SK-N-SH (cell line): ENCODE measurements around the gene LKAAEAR1. TPM values are rescaled to one million over a fixed set of nuclear protein-coding genes. Genes with fewer than 3 reads are reported as not detected.

ENCODE experiments used
- CTCF ChIA-PET: fragments of 300-600, 350-600 bp; formaldehyde crosslinking; extraction: SDS; loops from one replicate; lab custom pipeline; 2021; lab: Yijun Ruan, JAX
- POLR2A ChIA-PET: fragments of 350-600 bp; sonication (Branson Sonifier 250); formaldehyde crosslinking; extraction: SDS; loops from one replicate; lab custom pipeline; 2020; ENCODE audit warnings: antibody characterized with exemption, inconsistent platforms; lab: Yijun Ruan, JAX
- DNase-seq: peaks from one replicate; pipeline ENCODE4 v3.0.0; 2012
- H2AFZ ChIP-seq: fragments of 200-600 bp; sonication (generic); 2 replicates; pipeline ENCODE4 v1.8.1; 2016; ENCODE audit warnings: antibody characterized with exemption, mild to moderate bottlenecking, low read depth
- H3F3A ChIP-seq: fragments of 200-600 bp; sonication (generic); replicated peaks from 2 replicates; pipeline ENCODE3; 2016; ENCODE audit warnings: antibody characterized with exemption, mild to moderate bottlenecking; ENCODE audit not compliant: insufficient read depth
- H3K27ac ChIP-seq, 2 experiments: fragments of 200-500 bp in 1 of 2; fragments of 200-600 bp in 1 of 2; sonication (Bioruptor generic) in 1 of 2; sonication (generic), shearing (Covaris generic) in 1 of 2; 2 replicates each; pipeline versions ENCODE4 v1.5.1 to v1.6.1; 2014 to 2016; ENCODE audit warnings: low read depth in 2 of 2, inconsistent platforms in 1 of 2, low read length in 1 of 2, mild to moderate bottlenecking in 1 of 2, mixed read lengths in 1 of 2
- H3K27me3 ChIP-seq: fragments of 200-600 bp; sonication (generic), shearing (Covaris generic); 2 replicates; pipeline ENCODE4 v1.6.1; 2016; ENCODE audit warnings: mixed run types; ENCODE audit not compliant: insufficient read depth
- H3K36me3 ChIP-seq, 2 experiments: fragments of 200-500 bp in 1 of 2; fragments of 200-600 bp in 1 of 2; sonication (Bioruptor generic) in 1 of 2; sonication (generic) in 1 of 2; replicated peaks in 1 of 2; 2 replicates each; pipeline versions ENCODE3 to v1.5.1; 2014 to 2016; ENCODE audit warnings: low read length in 1 of 2, mild to moderate bottlenecking in 1 of 2; ENCODE audit not compliant: insufficient read depth in 2 of 2, control insufficient read depth in 1 of 2
- H3K4me1 ChIP-seq, 2 experiments: fragments of 200-500 bp in 1 of 2; fragments of 200-600 bp in 1 of 2; sonication (Bioruptor generic) in 1 of 2; sonication (generic), shearing (Covaris generic) in 1 of 2; 2 replicates each; pipeline versions ENCODE4 v1.5.1 to v1.6.1; 2014 to 2016; ENCODE audit warnings: low read depth in 1 of 2, low read length in 1 of 2, mixed run types in 1 of 2; ENCODE audit not compliant: insufficient read depth in 2 of 2, control insufficient read depth in 1 of 2
- H3K4me2 ChIP-seq: fragments of 200-600 bp; sonication (generic), shearing (Covaris generic); 2 replicates; pipeline ENCODE4 v1.6.1; 2017; ENCODE audit warnings: mixed run types
- H3K4me3 ChIP-seq, 2 experiments: fragments of 200-500 bp in 1 of 2; fragments of 200-600 bp in 1 of 2; sonication (Bioruptor generic) in 1 of 2; sonication (generic), shearing (Covaris generic) in 1 of 2; 2 replicates each; pipeline versions ENCODE4 v1.5.1 to v1.8.1; 2014 to 2016; ENCODE audit warnings: low read depth in 2 of 2, inconsistent platforms in 1 of 2, low read length in 1 of 2, mild to moderate bottlenecking in 1 of 2, mixed read lengths in 1 of 2, moderate library complexity in 1 of 2
- H3K79me2 ChIP-seq: fragments of 200-600 bp; sonication (generic); 2 replicates; pipeline ENCODE4 v1.8.1; 2017; ENCODE audit warnings: mild to moderate bottlenecking; ENCODE audit not compliant: insufficient read depth
- H3K9ac ChIP-seq: fragments of 200-600 bp; sonication (generic); 2 replicates; pipeline ENCODE4 v1.6.1; 2017; ENCODE audit warnings: mixed run types
- H3K9me2 ChIP-seq: fragments of 200-600 bp; sonication (generic); 2 replicates; pipeline ENCODE4 v1.6.1; 2017; ENCODE audit warnings: mixed run types
- H3K9me3 ChIP-seq: fragments of 200-600 bp; sonication (generic); 2 replicates; pipeline ENCODE4 v1.6.1; 2017; ENCODE audit warnings: mixed run types, mild to moderate bottlenecking, moderate library complexity
- H4K20me1 ChIP-seq: fragments of 200-600 bp; sonication (generic); 2 replicates; pipeline ENCODE4 v1.6.1; 2017; ENCODE audit warnings: mild to moderate bottlenecking, mixed run types; ENCODE audit not compliant: insufficient read depth
- ELF1 ChIP-seq: IDR thresholded peaks from 2 replicates; pipeline ENCODE4 v1.4.0; 2012
- EZH2phosphoT487 ChIP-seq: fragments of 200-600 bp; sonication (generic); IDR thresholded peaks from 2 replicates; pipeline ENCODE4 v1.6.1; 2017; ENCODE audit warnings: low read depth, mixed run types, mild to moderate bottlenecking, antibody characterized with exemption, moderate library complexity, borderline replicate concordance
- FOXM1 ChIP-seq: IDR thresholded peaks from 2 replicates; pipeline ENCODE4 v1.4.0; 2012; ENCODE audit warnings: low read depth, mild to moderate bottlenecking
- GATA2 ChIP-seq: sonication (generic); formaldehyde crosslinking; IDR thresholded peaks from 2 replicates; pipeline ENCODE4 v1.5.0; 2020; ENCODE audit warnings: mild to moderate bottlenecking, missing genetic modification reagents
- JUND ChIP-seq: IDR thresholded peaks from 2 replicates; pipeline ENCODE4 v1.4.0; 2012
- MEF2A ChIP-seq: IDR thresholded peaks from 2 replicates; pipeline ENCODE4 v1.4.0; 2012; ENCODE audit warnings: low read depth, borderline replicate concordance
- MXI1 ChIP-seq: IDR thresholded peaks from 2 replicates; pipeline ENCODE4 v1.6.1; 2012; ENCODE audit warnings: mild to moderate bottlenecking, low read depth, low read length, improper control_type of control experiment
- NFIC ChIP-seq: IDR thresholded peaks from 2 replicates; pipeline ENCODE4 v1.4.0; 2012; ENCODE audit warnings: borderline replicate concordance
- RAD21 ChIP-seq: IDR thresholded peaks from 2 replicates; pipeline ENCODE4 v1.6.1; 2012; ENCODE audit warnings: mild to moderate bottlenecking, low read length
- RCOR1 ChIP-seq: fragments of 150-350 bp; IDR thresholded peaks from 2 replicates; pipeline ENCODE4 v1.6.1; 2017; ENCODE audit warnings: antibody characterized with exemption, low read length
- SIN3A ChIP-seq: IDR thresholded peaks from 2 replicates; pipeline ENCODE4 v1.6.1; 2012; ENCODE audit warnings: low read depth, mild to moderate bottlenecking, low read length, moderate library complexity, borderline replicate concordance
- TEAD4 ChIP-seq: IDR thresholded peaks from 2 replicates; pipeline ENCODE4 v1.4.0; 2012; ENCODE audit warnings: mild to moderate bottlenecking, borderline replicate concordance; ENCODE audit not compliant: insufficient read depth
- WGBS: methylation state at CpG from one replicate; pipeline ENCODE4 v1.1.6; 2017; ENCODE audit warnings: low lambda C conversion rate; 5-methylcytosine and 5-hydroxymethylcytosine counted together
- polyA plus RNA-seq, 3 experiments: library from polyadenylated mRNA; depleted of rRNA; stranded (reverse); fragments of >200 nt; gene quantifications; 2 replicates each; pipeline ENCODE4 v1.2.3, GENCODE V29; 2012
- TF ChIP-seq, protein P1 (sequence below): IDR thresholded peaks from 2 replicates; pipeline ENCODE4 v1.4.0; 2012; ENCODE audit warnings: low read depth
- TF ChIP-seq, protein P2 (sequence below): IDR thresholded peaks from 2 replicates; pipeline ENCODE4 v1.4.0; 2012; ENCODE audit warnings: low read depth, borderline replicate concordance
- TF ChIP-seq, protein P3 (sequence below): fragments of 200-600 bp; sonication (generic); IDR thresholded peaks from 2 replicates; pipeline ENCODE4 v1.6.1; 2017; ENCODE audit warnings: antibody characterized with exemption, mild to moderate bottlenecking, moderate library complexity
- TF ChIP-seq, protein P4 (sequence below): fragments of 150-350 bp; IDR thresholded peaks from 2 replicates; pipeline ENCODE4 v1.6.1; 2017; ENCODE audit warnings: antibody characterized with exemption, low read length, low read depth, borderline replicate concordance
- TF ChIP-seq, protein P5 (sequence below): IDR thresholded peaks from 2 replicates; pipeline ENCODE4 v1.6.1; 2012; ENCODE audit warnings: mild to moderate bottlenecking, low read depth, low read length, moderate library complexity
- TF ChIP-seq, protein P6 (sequence below): fragments of 150-350 bp; IDR thresholded peaks from 2 replicates; pipeline ENCODE4 v1.6.1; 2016; ENCODE audit warnings: mild to moderate bottlenecking, low read depth, low read length
- TF ChIP-seq, protein P7 (sequence below): IDR thresholded peaks from 2 replicates; pipeline ENCODE4; 2012

The LKAAEAR1 gene
- polyA plus RNA-seq, 1 of the 3 experiments (the other 2 are of a cell fraction): 0.71 TPM

DNA sequence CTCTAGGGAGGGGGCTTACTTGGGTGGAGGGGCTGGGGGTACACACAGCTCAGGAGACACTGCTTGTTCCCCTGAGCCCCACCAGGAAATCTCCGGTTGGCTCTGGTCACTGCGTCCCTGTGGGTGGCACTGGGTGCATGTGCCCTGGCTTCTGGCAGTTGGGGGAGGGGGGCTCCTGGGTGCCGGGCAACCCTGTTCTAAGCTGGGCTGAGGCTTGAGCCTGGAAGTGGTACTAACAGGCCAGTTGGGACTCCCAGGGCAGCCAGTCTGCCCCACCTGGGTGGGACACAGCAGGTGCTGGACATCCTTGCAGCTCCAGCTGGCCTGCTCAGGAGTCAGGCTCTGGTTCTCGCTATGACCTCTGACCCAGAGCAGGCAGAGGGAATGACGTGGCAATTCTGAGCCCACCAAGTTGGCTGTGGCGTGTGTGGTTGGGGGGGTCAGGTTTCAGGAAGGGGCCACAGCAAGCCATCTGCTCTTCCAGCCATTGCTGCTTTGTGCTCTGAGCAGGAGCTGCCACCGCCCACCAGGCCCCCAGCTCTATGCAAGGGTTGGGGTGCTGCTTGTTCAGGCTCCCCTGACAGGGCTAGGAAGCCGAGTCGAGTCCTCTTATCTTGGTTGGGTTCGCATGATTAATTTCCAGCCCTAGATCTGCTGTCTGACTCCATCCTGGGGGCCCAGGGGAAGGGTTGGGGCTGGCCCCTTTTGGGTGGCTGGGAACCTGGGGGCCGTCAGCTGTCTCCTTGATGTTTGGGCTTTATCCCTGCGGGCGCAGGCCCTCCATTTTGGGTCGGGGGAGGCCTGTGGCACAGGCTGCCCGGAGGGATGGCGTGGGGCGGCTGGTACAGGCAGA, 47.6 kb downstream of the LKAAEAR1 start:
- ChIA-PET CTCF (interaction anchor here (0.9 to 7.7 kb wide), 10 partner anchors 11 to 499 kb away, joined by 3 to 85 read pairs (median 4); partner anchors contain the start of genes LKAAEAR1, PRPF6, PTK6 and SAMD10), POLR2A (interaction anchor here (3.6 kb wide), 1 partner anchor 55 kb away, joined by 18 read pairs; the partner anchor contains the start of gene PRPF6)
- H3K27ac ChIP-seq: no peak overlapping the region
- H3K27me3 ChIP-seq: no peaks in the 10 kb centered on the region
- peaks cover 0 to 7% of the 10 kb centered on the region in 2 experiments; a peak in 1 of 4 replicates for H3K4me1 ChIP-seq
- no peaks in the 10 kb centered on the region for H3K79me2 ChIP-seq
- H3K4me2 ChIP-seq: no peak overlapping the region
- H4K20me1 ChIP-seq: 0 out of 2 replicates have a peak, but pooled peaks cover 10% of the 10 kb centered on the region
- no peaks in the 10 kb centered on the region for H3K9me2 ChIP-seq
- TF ChIP-seq GATA2 (no peak), EZH2phosphoT487 (no peak), RAD21 (no peak), FOXM1 (no peak), TEAD4 (no peak), MXI1 (no peak), NFIC (no peak), RCOR1 (no peak), JUND (no peak), SIN3A (no peak), MEF2A (no peak), ELF1 (no peak)
- TF ChIP-seq, protein P1, sequence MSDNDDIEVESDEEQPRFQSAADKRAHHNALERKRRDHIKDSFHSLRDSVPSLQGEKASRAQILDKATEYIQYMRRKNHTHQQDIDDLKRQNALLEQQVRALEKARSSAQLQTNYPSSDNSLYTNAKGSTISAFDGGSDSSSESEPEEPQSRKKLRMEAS: no peak
- TF ChIP-seq, protein P2, sequence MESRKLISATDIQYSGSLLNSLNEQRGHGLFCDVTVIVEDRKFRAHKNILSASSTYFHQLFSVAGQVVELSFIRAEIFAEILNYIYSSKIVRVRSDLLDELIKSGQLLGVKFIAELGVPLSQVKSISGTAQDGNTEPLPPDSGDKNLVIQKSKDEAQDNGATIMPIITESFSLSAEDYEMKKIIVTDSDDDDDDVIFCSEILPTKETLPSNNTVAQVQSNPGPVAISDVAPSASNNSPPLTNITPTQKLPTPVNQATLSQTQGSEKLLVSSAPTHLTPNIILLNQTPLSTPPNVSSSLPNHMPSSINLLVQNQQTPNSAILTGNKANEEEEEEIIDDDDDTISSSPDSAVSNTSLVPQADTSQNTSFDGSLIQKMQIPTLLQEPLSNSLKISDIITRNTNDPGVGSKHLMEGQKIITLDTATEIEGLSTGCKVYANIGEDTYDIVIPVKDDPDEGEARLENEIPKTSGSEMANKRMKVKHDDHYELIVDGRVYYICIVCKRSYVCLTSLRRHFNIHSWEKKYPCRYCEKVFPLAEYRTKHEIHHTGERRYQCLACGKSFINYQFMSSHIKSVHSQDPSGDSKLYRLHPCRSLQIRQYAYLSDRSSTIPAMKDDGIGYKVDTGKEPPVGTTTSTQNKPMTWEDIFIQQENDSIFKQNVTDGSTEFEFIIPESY: no peak
- TF ChIP-seq, protein P3, sequence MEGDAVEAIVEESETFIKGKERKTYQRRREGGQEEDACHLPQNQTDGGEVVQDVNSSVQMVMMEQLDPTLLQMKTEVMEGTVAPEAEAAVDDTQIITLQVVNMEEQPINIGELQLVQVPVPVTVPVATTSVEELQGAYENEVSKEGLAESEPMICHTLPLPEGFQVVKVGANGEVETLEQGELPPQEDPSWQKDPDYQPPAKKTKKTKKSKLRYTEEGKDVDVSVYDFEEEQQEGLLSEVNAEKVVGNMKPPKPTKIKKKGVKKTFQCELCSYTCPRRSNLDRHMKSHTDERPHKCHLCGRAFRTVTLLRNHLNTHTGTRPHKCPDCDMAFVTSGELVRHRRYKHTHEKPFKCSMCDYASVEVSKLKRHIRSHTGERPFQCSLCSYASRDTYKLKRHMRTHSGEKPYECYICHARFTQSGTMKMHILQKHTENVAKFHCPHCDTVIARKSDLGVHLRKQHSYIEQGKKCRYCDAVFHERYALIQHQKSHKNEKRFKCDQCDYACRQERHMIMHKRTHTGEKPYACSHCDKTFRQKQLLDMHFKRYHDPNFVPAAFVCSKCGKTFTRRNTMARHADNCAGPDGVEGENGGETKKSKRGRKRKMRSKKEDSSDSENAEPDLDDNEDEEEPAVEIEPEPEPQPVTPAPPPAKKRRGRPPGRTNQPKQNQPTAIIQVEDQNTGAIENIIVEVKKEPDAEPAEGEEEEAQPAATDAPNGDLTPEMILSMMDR: no peak
- TF ChIP-seq, protein P4, sequence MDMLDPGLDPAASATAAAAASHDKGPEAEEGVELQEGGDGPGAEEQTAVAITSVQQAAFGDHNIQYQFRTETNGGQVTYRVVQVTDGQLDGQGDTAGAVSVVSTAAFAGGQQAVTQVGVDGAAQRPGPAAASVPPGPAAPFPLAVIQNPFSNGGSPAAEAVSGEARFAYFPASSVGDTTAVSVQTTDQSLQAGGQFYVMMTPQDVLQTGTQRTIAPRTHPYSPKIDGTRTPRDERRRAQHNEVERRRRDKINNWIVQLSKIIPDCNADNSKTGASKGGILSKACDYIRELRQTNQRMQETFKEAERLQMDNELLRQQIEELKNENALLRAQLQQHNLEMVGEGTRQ: no peak
- TF ChIP-seq, protein P5, sequence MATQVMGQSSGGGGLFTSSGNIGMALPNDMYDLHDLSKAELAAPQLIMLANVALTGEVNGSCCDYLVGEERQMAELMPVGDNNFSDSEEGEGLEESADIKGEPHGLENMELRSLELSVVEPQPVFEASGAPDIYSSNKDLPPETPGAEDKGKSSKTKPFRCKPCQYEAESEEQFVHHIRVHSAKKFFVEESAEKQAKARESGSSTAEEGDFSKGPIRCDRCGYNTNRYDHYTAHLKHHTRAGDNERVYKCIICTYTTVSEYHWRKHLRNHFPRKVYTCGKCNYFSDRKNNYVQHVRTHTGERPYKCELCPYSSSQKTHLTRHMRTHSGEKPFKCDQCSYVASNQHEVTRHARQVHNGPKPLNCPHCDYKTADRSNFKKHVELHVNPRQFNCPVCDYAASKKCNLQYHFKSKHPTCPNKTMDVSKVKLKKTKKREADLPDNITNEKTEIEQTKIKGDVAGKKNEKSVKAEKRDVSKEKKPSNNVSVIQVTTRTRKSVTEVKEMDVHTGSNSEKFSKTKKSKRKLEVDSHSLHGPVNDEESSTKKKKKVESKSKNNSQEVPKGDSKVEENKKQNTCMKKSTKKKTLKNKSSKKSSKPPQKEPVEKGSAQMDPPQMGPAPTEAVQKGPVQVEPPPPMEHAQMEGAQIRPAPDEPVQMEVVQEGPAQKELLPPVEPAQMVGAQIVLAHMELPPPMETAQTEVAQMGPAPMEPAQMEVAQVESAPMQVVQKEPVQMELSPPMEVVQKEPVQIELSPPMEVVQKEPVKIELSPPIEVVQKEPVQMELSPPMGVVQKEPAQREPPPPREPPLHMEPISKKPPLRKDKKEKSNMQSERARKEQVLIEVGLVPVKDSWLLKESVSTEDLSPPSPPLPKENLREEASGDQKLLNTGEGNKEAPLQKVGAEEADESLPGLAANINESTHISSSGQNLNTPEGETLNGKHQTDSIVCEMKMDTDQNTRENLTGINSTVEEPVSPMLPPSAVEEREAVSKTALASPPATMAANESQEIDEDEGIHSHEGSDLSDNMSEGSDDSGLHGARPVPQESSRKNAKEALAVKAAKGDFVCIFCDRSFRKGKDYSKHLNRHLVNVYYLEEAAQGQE: no peak
- TF ChIP-seq, protein P6, sequence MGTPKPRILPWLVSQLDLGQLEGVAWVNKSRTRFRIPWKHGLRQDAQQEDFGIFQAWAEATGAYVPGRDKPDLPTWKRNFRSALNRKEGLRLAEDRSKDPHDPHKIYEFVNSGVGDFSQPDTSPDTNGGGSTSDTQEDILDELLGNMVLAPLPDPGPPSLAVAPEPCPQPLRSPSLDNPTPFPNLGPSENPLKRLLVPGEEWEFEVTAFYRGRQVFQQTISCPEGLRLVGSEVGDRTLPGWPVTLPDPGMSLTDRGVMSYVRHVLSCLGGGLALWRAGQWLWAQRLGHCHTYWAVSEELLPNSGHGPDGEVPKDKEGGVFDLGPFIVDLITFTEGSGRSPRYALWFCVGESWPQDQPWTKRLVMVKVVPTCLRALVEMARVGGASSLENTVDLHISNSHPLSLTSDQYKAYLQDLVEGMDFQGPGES: no peak
- TF ChIP-seq, protein P7, sequence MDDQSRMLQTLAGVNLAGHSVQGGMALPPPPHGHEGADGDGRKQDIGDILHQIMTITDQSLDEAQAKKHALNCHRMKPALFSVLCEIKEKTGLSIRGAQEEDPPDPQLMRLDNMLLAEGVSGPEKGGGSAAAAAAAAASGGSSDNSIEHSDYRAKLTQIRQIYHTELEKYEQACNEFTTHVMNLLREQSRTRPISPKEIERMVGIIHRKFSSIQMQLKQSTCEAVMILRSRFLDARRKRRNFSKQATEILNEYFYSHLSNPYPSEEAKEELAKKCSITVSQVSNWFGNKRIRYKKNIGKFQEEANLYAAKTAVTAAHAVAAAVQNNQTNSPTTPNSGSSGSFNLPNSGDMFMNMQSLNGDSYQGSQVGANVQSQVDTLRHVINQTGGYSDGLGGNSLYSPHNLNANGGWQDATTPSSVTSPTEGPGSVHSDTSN: no peak
- no peaks in the 10 kb centered on the region for H3K9me3 ChIP-seq
- no peak for DNase-seq
- H3K36me3 ChIP-seq: peaks cover 0 to 25% of the 10 kb centered on the region in 2 experiments
- no peak overlapping the region for H2AFZ ChIP-seq
- H3K4me3 ChIP-seq: no peak overlapping the region
- no peak overlapping the region for H3K9ac ChIP-seq
- H3F3A ChIP-seq: no peaks in the 10 kb centered on the region
- 82% methylated on average over 8 of the region's 17 CpGs for WGBS
